T-helper 2 cell (primary cell): ENCODE measurements around the gene TANGO6.

Experiments
- DNase-seq, 5 experiments: peaks; one replicate each; pipeline versions ENCODE4 v3.0.0 to v3.0.0-alpha.2; 2012 to 2022

TANGO6 gene

GRCh38 chr16:68910051-68910450 lies 66.7 kb downstream of the TANGO6 start:
- no peak for DNase-seq

GRCh38 chr16:68915589-68915988 lies 72.3 kb downstream of the TANGO6 start:
- DNase-seq: no peak

GRCh38 chr16:68917541-68917940 lies 74.2 kb downstream of the TANGO6 start:
- DNase-seq: no peak

- DNase-seq: no peak
Observed at GRCh38 chr16:68920349-68920748, 77.0 kb downstream of the TANGO6 start.

GRCh38 chr16:68921637-68922036 lies 78.3 kb downstream of the TANGO6 start:
- no peak for DNase-seq

GRCh38 chr16:68923116-68923515 lies 79.8 kb downstream of the TANGO6 start:
- no peak for DNase-seq

- no peak for DNase-seq
Observed at GRCh38 chr16:68927018-68927417, 83.7 kb downstream of the TANGO6 start.

GRCh38 chr16:68931196-68931595 lies 87.9 kb downstream of the TANGO6 start:
- no peak for DNase-seq

- DNase-seq: no peak
Observed at GRCh38 chr16:68934402-68934801, 91.1 kb downstream of the TANGO6 start.

- no peak for DNase-seq
Observed at GRCh38 chr16:68935008-68935407, 91.7 kb downstream of the TANGO6 start.

- no peak for DNase-seq
Observed at GRCh38 chr16:68936736-68937631, 93.7 kb downstream of the TANGO6 start.

GRCh38 chr16:68939692-68940320 lies 96.5 kb downstream of the TANGO6 start:
- DNase-seq: no peak

- DNase-seq: no peak
Observed at GRCh38 chr16:68940816-68941215, 97.5 kb downstream of the TANGO6 start.

GRCh38 chr16:68943961-68944360 lies 100.6 kb downstream of the TANGO6 start:
- no peak for DNase-seq

- DNase-seq: no peak
Observed at GRCh38 chr16:68948230-68948910, 105.0 kb downstream of the TANGO6 start.

GRCh38 chr16:68951991-68952877 lies 108.9 kb downstream of the TANGO6 start:
- no peak for DNase-seq

- no peak for DNase-seq
Observed at GRCh38 chr16:68954911-68955635, 111.7 kb downstream of the TANGO6 start.

GRCh38 chr16:68960910-68961309 lies 117.6 kb downstream of the TANGO6 start:
- DNase-seq: no peak

- no peak for DNase-seq
Observed at GRCh38 chr16:68961778-68962402, 118.6 kb downstream of the TANGO6 start.

- no peak for DNase-seq
Observed at GRCh38 chr16:68969338-68969737, 126.0 kb downstream of the TANGO6 start.

- no peak for DNase-seq
Observed at GRCh38 chr16:68972013-68972412, 128.7 kb downstream of the TANGO6 start.
